ENCODE data around the gene PGAM5. TPM values are rescaled to one million over a fixed set of nuclear protein-coding genes. Genes with fewer than 3 reads are reported as not detected.

The PGAM5 gene
- total RNA-seq, 1 experiment from 2014 or later: 101 TPM

- Mint-ChIP-seq H3K4me1 (ENCODE audit: low read depth, unreplicated experiment) (no peaks in the 10 kb centered on the region), H3K9me3 (ENCODE audit: low read depth, unreplicated experiment) (no peaks in the 10 kb centered on the region), H3K27ac (ENCODE audit: unreplicated experiment) (no peak overlapping the region), H3K27me3 (ENCODE audit: unreplicated experiment) (no peaks in the 10 kb centered on the region), H3K36me3 (ENCODE audit: insufficient read depth, unreplicated experiment) (peaks cover 54% of the 10 kb centered on the region), H3K4me3 (ENCODE audit: low read depth, unreplicated experiment) (no peak overlapping the region)
- TF ChIP-seq, protein P1, sequence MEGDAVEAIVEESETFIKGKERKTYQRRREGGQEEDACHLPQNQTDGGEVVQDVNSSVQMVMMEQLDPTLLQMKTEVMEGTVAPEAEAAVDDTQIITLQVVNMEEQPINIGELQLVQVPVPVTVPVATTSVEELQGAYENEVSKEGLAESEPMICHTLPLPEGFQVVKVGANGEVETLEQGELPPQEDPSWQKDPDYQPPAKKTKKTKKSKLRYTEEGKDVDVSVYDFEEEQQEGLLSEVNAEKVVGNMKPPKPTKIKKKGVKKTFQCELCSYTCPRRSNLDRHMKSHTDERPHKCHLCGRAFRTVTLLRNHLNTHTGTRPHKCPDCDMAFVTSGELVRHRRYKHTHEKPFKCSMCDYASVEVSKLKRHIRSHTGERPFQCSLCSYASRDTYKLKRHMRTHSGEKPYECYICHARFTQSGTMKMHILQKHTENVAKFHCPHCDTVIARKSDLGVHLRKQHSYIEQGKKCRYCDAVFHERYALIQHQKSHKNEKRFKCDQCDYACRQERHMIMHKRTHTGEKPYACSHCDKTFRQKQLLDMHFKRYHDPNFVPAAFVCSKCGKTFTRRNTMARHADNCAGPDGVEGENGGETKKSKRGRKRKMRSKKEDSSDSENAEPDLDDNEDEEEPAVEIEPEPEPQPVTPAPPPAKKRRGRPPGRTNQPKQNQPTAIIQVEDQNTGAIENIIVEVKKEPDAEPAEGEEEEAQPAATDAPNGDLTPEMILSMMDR (IDR thresholded peaks at IDR 0.05; ENCODE audit: unreplicated experiment): no peak
- intact Hi-C loops (cut with micrococcal nuclease; ENCODE audit: unreplicated experiment): no loop called here
- CTCF ChIA-PET: no interaction called here
- BruUV-seq (replicated peaks): no TSS peak
- DNase-seq: no peak
Measured at GRCh38 chr12:132669166-132669879, 41.3 kb upstream of the PGAM5 start.

- Mint-ChIP-seq H3K4me1 (ENCODE audit: low read depth, unreplicated experiment) (no peaks in the 10 kb centered on the region), H3K36me3 (ENCODE audit: insufficient read depth, unreplicated experiment) (peaks cover 61% of the 10 kb centered on the region), H3K9me3 (ENCODE audit: low read depth, unreplicated experiment) (no peaks in the 10 kb centered on the region), H3K27ac (ENCODE audit: unreplicated experiment) (no peak overlapping the region), H3K27me3 (ENCODE audit: unreplicated experiment) (no peaks in the 10 kb centered on the region), H3K4me3 (ENCODE audit: low read depth, unreplicated experiment) (no peak overlapping the region)
- DNase-seq: no peak
- TF ChIP-seq, protein P1 (IDR thresholded peaks at IDR 0.05; ENCODE audit: unreplicated experiment): peak; percentile 21
- CTCF ChIA-PET: no interaction called here
- intact Hi-C loops (cut with micrococcal nuclease; ENCODE audit: unreplicated experiment): no loop called here
- BruUV-seq (replicated peaks): no TSS peak
Measured at GRCh38 chr12:132672116-132672515, 38.5 kb upstream of the PGAM5 start.

- Mint-ChIP-seq H3K36me3 (ENCODE audit: insufficient read depth, unreplicated experiment) (peaks cover 62% of the 10 kb centered on the region), H3K9me3 (ENCODE audit: low read depth, unreplicated experiment) (no peaks in the 10 kb centered on the region), H3K4me3 (ENCODE audit: low read depth, unreplicated experiment) (no peak overlapping the region), H3K4me1 (ENCODE audit: low read depth, unreplicated experiment) (no peaks in the 10 kb centered on the region), H3K27ac (ENCODE audit: unreplicated experiment) (no peak overlapping the region), H3K27me3 (ENCODE audit: unreplicated experiment) (no peaks in the 10 kb centered on the region)
- TF ChIP-seq, protein P1 (IDR thresholded peaks at IDR 0.05; ENCODE audit: unreplicated experiment): no peak
- BruUV-seq (replicated peaks): no TSS peak
- CTCF ChIA-PET: no interaction called here
- DNase-seq: no peak
- intact Hi-C loops (cut with micrococcal nuclease; ENCODE audit: unreplicated experiment): no loop called here
Measured at GRCh38 chr12:132672678-132673077, 38.0 kb upstream of the PGAM5 start.

DNA sequence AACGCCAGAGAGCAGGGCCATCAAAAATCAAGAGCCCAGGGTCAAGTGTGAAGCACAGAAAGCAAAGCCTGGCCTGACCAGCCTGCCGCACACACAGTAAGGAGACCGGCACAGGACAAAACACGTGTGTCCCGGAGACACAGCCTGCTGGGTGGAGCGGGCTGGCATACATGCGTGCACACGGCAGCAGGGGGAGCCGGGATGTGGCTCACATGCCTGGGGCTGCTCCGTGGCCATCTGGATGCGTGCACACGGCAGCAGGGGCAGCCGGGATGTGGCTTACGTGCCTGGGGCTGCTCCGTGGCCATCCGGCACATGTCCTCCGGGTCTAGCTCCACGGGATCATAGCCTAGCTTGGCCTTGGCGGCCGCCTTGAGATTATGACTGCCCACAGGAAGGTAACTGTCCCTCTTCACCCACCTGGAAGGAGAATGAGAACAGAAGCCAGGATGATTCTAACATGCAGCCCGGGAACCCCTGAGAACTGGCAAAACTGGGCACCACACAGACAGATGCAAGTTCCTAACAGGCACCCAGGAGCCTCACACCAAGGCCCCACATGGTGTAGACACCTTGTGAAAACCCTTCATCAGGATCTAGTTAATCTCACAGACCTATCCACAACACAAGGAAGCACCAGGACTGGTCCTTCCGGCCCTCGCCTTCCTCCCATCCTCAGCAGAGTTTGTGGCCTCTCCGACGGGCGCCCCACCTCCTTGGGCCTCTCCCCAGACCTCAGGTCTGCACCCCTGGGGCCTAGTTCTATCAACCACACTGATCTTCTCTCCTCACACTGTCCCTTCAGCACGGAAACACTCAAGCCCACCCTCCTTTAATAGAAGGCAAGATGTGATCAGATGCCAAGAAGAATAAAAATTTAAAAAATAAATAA is 37.1 kb upstream of the PGAM5 start:
- Mint-ChIP-seq H3K27ac (ENCODE audit: unreplicated experiment) (no peak overlapping the region), H3K4me3 (ENCODE audit: low read depth, unreplicated experiment) (no peak overlapping the region), H3K4me1 (ENCODE audit: low read depth, unreplicated experiment) (no peaks in the 10 kb centered on the region), H3K36me3 (ENCODE audit: insufficient read depth, unreplicated experiment) (peaks cover 63% of the 10 kb centered on the region), H3K9me3 (ENCODE audit: low read depth, unreplicated experiment) (no peaks in the 10 kb centered on the region), H3K27me3 (ENCODE audit: unreplicated experiment) (no peaks in the 10 kb centered on the region)
- DNase-seq: no peak
- BruUV-seq (replicated peaks): no TSS peak
- CTCF ChIA-PET: no interaction called here
- intact Hi-C loops (cut with micrococcal nuclease; ENCODE audit: unreplicated experiment): no loop called here
- TF ChIP-seq, protein P1 (IDR thresholded peaks at IDR 0.05; ENCODE audit: unreplicated experiment): no peak

All from Calu3 (cell line).